Endothelial cell of umbilical vein (primary cell): ENCODE results near the gene EEF1AKMT1. TPM values are rescaled to one million over a fixed set of nuclear protein-coding genes. Genes with fewer than 3 reads are reported as not detected.

Experiments used
- BruUV-seq: library from RNA; stranded (reverse); fragments of 400-500 nt; replicated peaks from 2 replicates; lab custom pipeline; 2021; lab: Mats Ljungman, UMichigan
- CTCF ChIA-PET: fragments of 300-600, 350-600 bp; sonication (Branson Sonifier 250); formaldehyde crosslinking; loops from one replicate; lab custom pipeline; 2021; ENCODE audit warnings: antibody characterized with exemption, inconsistent platforms; lab: Charles Lee
- POLR2A ChIA-PET: fragments of 300-600, 350-600 bp; sonication (Branson Sonifier 250); formaldehyde crosslinking; loops from one replicate; lab custom pipeline; 2021; ENCODE audit warnings: antibody characterized with exemption, inconsistent platforms; lab: Charles Lee
- DNase-seq: peaks from one replicate; pipeline ENCODE4 v3.0.0-alpha.2; 2011; ENCODE audit warnings: low read depth, low spot score
- FAIRE-seq: peaks from 2 replicates; lab custom pipeline; 2011; peaks lifted over from hg19 to GRCh38; lab: Jason Lieb, UNC
- H2AFZ ChIP-seq: 2 replicates; pipeline ENCODE4 v1.6.0; 2012; ENCODE audit warnings: low read depth, low read length, control low read depth, inconsistent platforms
- H3K27ac ChIP-seq: 2 replicates; pipeline ENCODE4 v1.5.1; 2011; ENCODE audit warnings: low read depth, mild to moderate bottlenecking, control low read depth, low read length, moderate library complexity; ENCODE audit not compliant: insufficient read depth
- H3K27me3 ChIP-seq, 2 experiments: 2 replicates each; pipeline versions ENCODE4 v1.6.0 to v1.6.1; 2011; ENCODE audit warnings: low read length in 2 of 2, mixed read lengths in 1 of 2; ENCODE audit not compliant: control insufficient read depth in 2 of 2, insufficient read depth in 2 of 2
- H3K36me3 ChIP-seq, 2 experiments: 2 replicates in 1 of 2; 3 replicates in 1 of 2; pipeline ENCODE4 v1.5.1; 2011; ENCODE audit warnings: low read length in 2 of 2, mild to moderate bottlenecking in 1 of 2, moderate library complexity in 1 of 2; ENCODE audit not compliant: control insufficient read depth in 2 of 2, insufficient read depth in 2 of 2; ENCODE audit errors: extremely low read depth in 1 of 2
- H3K4me1 ChIP-seq: 3 replicates; pipeline ENCODE4 v1.5.1; 2011; ENCODE audit warnings: mild to moderate bottlenecking, low read length; ENCODE audit not compliant: control insufficient read depth, insufficient read depth; ENCODE audit errors: extremely low read depth
- H3K4me2 ChIP-seq: 2 replicates; pipeline ENCODE4 v1.6.1; 2011; ENCODE audit warnings: low read length, control low read depth, mixed read lengths; ENCODE audit not compliant: insufficient read depth
- H3K4me3 ChIP-seq, 3 experiments: fragments of 200-600 bp in 1 of 3; sonication (generic), shearing (Covaris generic) in 1 of 3; replicated peaks in 1 of 3; 2 replicates each; pipeline ENCODE4 v1.5.1; 2011 to 2016; ENCODE audit warnings: control low read depth in 3 of 3, low read length in 3 of 3, mild to moderate bottlenecking in 2 of 3, inconsistent platforms in 1 of 3, low read depth in 1 of 3, moderate library complexity in 1 of 3; ENCODE audit not compliant: insufficient read depth in 1 of 3
- H3K79me2 ChIP-seq: 2 replicates; pipeline ENCODE4 v1.6.0; 2012; ENCODE audit warnings: low read length, inconsistent platforms; ENCODE audit not compliant: control insufficient read depth, insufficient read depth
- H3K9ac ChIP-seq: replicated peaks from 2 replicates; pipeline ENCODE3; 2011; ENCODE audit warnings: low read length, control low read depth; ENCODE audit not compliant: insufficient read depth; ENCODE audit errors: extremely low read depth
- H3K9me1 ChIP-seq: replicated peaks from 3 replicates; pipeline ENCODE4 v1.6.0; 2011; ENCODE audit warnings: mild to moderate bottlenecking, low read length; ENCODE audit not compliant: control insufficient read depth, insufficient read depth; ENCODE audit errors: extremely low read depth
- H3K9me3 ChIP-seq: replicated peaks from 2 replicates; pipeline ENCODE4 v1.5.1; 2012; ENCODE audit warnings: low read length, inconsistent platforms; ENCODE audit not compliant: control insufficient read depth, insufficient read depth
- H4K20me1 ChIP-seq: replicated peaks from 2 replicates; pipeline ENCODE3; 2011; ENCODE audit warnings: mild to moderate bottlenecking, low read length; ENCODE audit not compliant: control insufficient read depth, insufficient read depth; ENCODE audit errors: extremely low read depth
- EZH2 ChIP-seq: IDR thresholded peaks from 2 replicates; pipeline ENCODE4 v1.6.1; 2012; ENCODE audit warnings: borderline replicate concordance, low read depth, mild to moderate bottlenecking, moderate library complexity, low read length, inconsistent platforms; ENCODE audit not compliant: severe bottlenecking
- FOS ChIP-seq: IDR thresholded peaks from 2 replicates; pipeline ENCODE4 v1.6.1; 2011; ENCODE audit warnings: mild to moderate bottlenecking, low read length, moderate library complexity, borderline replicate concordance; ENCODE audit not compliant: insufficient read depth
- GATA2 ChIP-seq: IDR thresholded peaks from 2 replicates; pipeline ENCODE4 v1.7.0; 2011; ENCODE audit warnings: low read depth, mild to moderate bottlenecking, moderate library complexity, mixed read lengths, low read length; ENCODE audit not compliant: insufficient read length, insufficient read depth
- JUN ChIP-seq: IDR thresholded peaks from 2 replicates; pipeline ENCODE4 v1.6.1; 2011; ENCODE audit warnings: borderline replicate concordance, low read depth; ENCODE audit not compliant: insufficient read length, insufficient read depth
- MYC ChIP-seq: IDR thresholded peaks from one replicate; pipeline ENCODE4 v1.6.1; 2011; ENCODE audit warnings: mild to moderate bottlenecking, low read depth, low read length
- POLR2A ChIP-seq: IDR thresholded peaks from 2 replicates; pipeline ENCODE4 v1.6.1; 2012; ENCODE audit warnings: low read depth, mild to moderate bottlenecking, control low read depth, low read length
- POLR2AphosphoS5 ChIP-seq: IDR thresholded peaks from 2 replicates; pipeline ENCODE4 v1.6.1; 2012; ENCODE audit warnings: low read depth, mild to moderate bottlenecking, control low read depth, low read length, moderate library complexity; ENCODE audit not compliant: insufficient read depth
- dilution Hi-C: fragments of 300-500 bp; cut with MboI; formaldehyde crosslinking; loops from one replicate; pipeline ENCODE4 v1.15.0; 2019; ENCODE audit warnings: low sequenced_read_pairs; ENCODE audit not compliant: extremely low pct_ligation_motif_present
- intact Hi-C: fragments of 100-400 bp; cut with micrococcal nuclease; formaldehyde crosslinking; loops from one replicate; pipeline ENCODE4 v1.10.0; 2022
- polyA plus RNA-seq, 4 experiments: library from polyadenylated mRNA; depleted of rRNA in 3 of 4; stranded (reverse) in 3 of 4; unstranded in 1 of 4; fragments of >200 nt; gene quantifications; 2 replicates each; pipeline versions ENCODE4 v1.2.1 to v1.2.3, GENCODE V29; 2011 to 2012; ENCODE audit warnings: missing spikeins in 1 of 4
- total RNA-seq: library from RNA; stranded (reverse); gene quantifications from 2 replicates; pipeline ENCODE4 v1.2.3, GENCODE V29; 2021
- TF ChIP-seq, protein P1 (sequence below), 2 donors: IDR thresholded peaks; 1 replicate in 1 of 2; 2 replicates in 1 of 2; pipeline ENCODE4 v1.5.1; 2011; ENCODE audit warnings: low read length in 2 of 2, mild to moderate bottlenecking in 2 of 2, moderate library complexity in 2 of 2, control low read depth in 1 of 2, inconsistent platforms in 1 of 2, low read depth in 1 of 2; ENCODE audit not compliant: insufficient read depth in 1 of 2; ENCODE audit errors: extremely low read depth in 1 of 2
- TF ChIP-seq, protein P2 (sequence below): IDR thresholded peaks from 2 replicates; pipeline ENCODE4 v1.6.1; 2011; ENCODE audit not compliant: insufficient read depth, insufficient read length

EEF1AKMT1 gene
- total and polyA plus RNA-seq, 2 donors (not counting 3 experiments of a cell fraction or from before 2014, with no cell fraction given), result 9.0 to 11.1 TPM

DNA sequence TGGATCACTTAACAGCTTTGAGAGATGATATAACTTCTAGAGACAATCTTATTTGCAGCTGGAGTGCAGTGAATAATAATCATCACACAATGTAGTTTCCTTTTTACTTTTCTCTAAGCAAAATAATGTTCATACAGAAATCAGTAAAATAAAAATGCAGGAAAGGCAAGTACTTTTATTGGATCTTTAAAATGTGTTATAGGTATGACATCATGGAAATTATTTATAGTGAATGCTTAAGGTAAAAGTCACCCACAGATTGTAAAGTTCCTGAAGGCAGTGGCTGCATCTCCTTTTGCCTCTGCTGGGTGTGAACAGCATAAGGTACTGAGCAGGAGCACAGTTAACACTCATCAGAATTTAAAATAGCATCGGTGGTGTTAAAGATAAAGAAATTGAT lies 87.6 kb downstream of the EEF1AKMT1 start:
- Histone ChIP-seq H3K27me3 (no peaks in the 10 kb centered on the region), H3K9me1 (no peaks in the 10 kb centered on the region), H3K4me1 (no peaks in the 10 kb centered on the region), H3K4me3 (no peak overlapping the region), H4K20me1 (no peaks in the 10 kb centered on the region), H3K9me3 (no peaks in the 10 kb centered on the region), H3K79me2 (no peaks in the 10 kb centered on the region), H3K9ac (no peak overlapping the region), H3K27ac (no peak overlapping the region), H3K4me2 (no peak overlapping the region), H2AFZ (no peak overlapping the region), H3K36me3 (no peaks in the 10 kb centered on the region)
- DNase-seq, result no peak
- POLR2A ChIA-PET, result no interaction called here
- FAIRE-seq, result no peak
- no peak for TF ChIP-seq MYC
- no peak for TF ChIP-seq JUN
- TF ChIP-seq EZH2, result no peak
- TF ChIP-seq GATA2, result no peak
- TF ChIP-seq POLR2A, result no peak
- TF ChIP-seq, protein P1, sequence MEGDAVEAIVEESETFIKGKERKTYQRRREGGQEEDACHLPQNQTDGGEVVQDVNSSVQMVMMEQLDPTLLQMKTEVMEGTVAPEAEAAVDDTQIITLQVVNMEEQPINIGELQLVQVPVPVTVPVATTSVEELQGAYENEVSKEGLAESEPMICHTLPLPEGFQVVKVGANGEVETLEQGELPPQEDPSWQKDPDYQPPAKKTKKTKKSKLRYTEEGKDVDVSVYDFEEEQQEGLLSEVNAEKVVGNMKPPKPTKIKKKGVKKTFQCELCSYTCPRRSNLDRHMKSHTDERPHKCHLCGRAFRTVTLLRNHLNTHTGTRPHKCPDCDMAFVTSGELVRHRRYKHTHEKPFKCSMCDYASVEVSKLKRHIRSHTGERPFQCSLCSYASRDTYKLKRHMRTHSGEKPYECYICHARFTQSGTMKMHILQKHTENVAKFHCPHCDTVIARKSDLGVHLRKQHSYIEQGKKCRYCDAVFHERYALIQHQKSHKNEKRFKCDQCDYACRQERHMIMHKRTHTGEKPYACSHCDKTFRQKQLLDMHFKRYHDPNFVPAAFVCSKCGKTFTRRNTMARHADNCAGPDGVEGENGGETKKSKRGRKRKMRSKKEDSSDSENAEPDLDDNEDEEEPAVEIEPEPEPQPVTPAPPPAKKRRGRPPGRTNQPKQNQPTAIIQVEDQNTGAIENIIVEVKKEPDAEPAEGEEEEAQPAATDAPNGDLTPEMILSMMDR (IDR thresholded peaks at IDR 0.05; ENCODE audit: extremely low read depth in 1 of 2, insufficient read depth in 1 of 2, low read depth in 1 of 2, low read length in 2 of 2), result no peak
- TF ChIP-seq FOS, result no peak
- TF ChIP-seq POLR2AphosphoS5, result no peak
- TF ChIP-seq, protein P2, sequence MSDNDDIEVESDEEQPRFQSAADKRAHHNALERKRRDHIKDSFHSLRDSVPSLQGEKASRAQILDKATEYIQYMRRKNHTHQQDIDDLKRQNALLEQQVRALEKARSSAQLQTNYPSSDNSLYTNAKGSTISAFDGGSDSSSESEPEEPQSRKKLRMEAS, result no peak
- BruUV-seq, result no TSS peak
- CTCF ChIA-PET, result interaction anchor here (0.6 to 0.9 kb wide), 2 partner anchors 10 to 13 kb away, joined by 3 to 4 read pairs; no protein-coding TSS in a partner anchor
- dilution Hi-C loops (no loop called here), intact Hi-C loops (no loop called here)
